ENCODE results near the gene FARS2. TPM values are rescaled to one million over a fixed set of nuclear protein-coding genes. Genes with fewer than 3 reads are reported as not detected.

FARS2 gene
- total and polyA plus RNA-seq, 9 of the 15 experiments (the other 6 are each of a cell fraction or from before 2014, with no cell fraction given) = 16.5 to 62.2 (median 27.0) TPM

DNA sequence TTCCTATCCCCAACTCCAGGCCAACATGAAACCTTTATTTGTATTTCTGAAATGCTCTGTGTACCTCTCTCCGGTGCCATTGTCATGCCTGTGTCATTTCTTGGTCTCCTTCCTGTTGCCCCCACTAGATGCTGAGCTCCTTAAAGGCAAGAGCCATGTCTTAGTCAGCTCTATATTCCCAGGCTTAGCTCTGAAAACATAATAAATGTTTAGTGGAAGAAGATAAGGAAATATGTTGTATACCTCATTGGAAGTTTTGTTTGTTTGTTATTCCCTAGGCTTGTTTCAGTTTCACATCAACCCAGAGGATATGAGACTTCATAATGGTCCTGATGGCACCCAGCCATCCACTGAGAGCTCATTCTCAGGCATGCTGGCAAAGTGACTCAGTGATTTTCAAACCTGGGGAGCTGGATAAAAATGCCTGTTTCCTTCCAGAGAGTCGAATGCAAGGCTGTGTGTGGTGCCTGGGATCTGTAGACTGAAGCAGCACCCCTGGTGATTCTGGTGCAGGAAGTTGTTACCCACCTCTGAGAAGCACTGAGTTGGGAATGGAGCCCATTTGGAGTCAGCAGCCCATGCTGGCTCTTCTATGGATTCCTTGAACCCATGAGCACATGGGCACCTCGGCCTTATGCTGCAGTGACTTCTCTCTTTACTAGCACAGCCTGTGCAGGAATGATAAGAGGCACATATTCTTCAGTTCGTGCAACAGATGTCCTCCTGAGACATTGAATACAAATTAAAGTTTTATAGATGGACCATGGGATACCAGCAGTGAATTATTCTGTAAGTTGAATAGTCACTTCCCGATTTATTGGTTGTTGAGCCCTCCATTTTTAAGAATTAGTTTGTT, 205.2 kb downstream of the FARS2 start (continued):
- TF ChIP-seq STAT5A (IDR thresholded peaks at IDR 0.05; ENCODE audit: borderline replicate concordance, low read length) (no peak), PPARD (CRISPR knock-in tag; IDR thresholded peaks at IDR 0.05) (no peak), HMGXB4 (CRISPR knock-in tag; IDR thresholded peaks at IDR 0.05) (no peak), ZNF282 (CRISPR knock-in tag; IDR thresholded peaks at IDR 0.05) (no peak), ZNF41 (CRISPR knock-in tag; conservative IDR thresholded peaks at IDR 0.05) (no peak), DPF2 (IDR thresholded peaks at IDR 0.05) (peak; percentile 40; the same call in 1 of the 2 replicates), TRIM24 (IDR thresholded peaks at IDR 0.05) (no peak), RBM22 (IDR thresholded peaks at IDR 0.05; ENCODE audit: low read depth, low read length, poor library complexity, severe bottlenecking) (no peak), TCF3 (CRISPR knock-in tag; IDR thresholded peaks at IDR 0.05) (peak; percentile 39), CBFA2T2 (conservative IDR thresholded peaks at IDR 0.05) (0 out of 2 replicates have a peak, but pooled peaks have one; percentile 16), CTBP1 (IDR thresholded peaks at IDR 0.05; ENCODE audit: borderline replicate concordance) (no peak), XRCC4 (IDR thresholded peaks at IDR 0.05; ENCODE audit: extremely low read depth, insufficient read depth, insufficient read length) (no peak)
- TF ChIP-seq, protein P1, sequence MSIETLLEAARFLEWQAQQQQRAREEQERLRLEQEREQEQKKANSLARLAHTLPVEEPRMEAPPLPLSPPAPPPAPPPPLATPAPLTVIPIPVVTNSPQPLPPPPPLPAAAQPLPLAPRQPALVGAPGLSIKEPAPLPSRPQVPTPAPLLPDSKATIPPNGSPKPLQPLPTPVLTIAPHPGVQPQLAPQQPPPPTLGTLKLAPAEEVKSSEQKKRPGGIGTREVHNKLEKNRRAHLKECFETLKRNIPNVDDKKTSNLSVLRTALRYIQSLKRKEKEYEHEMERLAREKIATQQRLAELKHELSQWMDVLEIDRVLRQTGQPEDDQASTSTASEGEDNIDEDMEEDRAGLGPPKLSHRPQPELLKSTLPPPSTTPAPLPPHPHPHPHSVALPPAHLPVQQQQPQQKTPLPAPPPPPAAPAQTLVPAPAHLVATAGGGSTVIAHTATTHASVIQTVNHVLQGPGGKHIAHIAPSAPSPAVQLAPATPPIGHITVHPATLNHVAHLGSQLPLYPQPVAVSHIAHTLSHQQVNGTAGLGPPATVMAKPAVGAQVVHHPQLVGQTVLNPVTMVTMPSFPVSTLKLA (conservative IDR thresholded peaks at IDR 0.05) = no peak
- TF ChIP-seq, protein P2, sequence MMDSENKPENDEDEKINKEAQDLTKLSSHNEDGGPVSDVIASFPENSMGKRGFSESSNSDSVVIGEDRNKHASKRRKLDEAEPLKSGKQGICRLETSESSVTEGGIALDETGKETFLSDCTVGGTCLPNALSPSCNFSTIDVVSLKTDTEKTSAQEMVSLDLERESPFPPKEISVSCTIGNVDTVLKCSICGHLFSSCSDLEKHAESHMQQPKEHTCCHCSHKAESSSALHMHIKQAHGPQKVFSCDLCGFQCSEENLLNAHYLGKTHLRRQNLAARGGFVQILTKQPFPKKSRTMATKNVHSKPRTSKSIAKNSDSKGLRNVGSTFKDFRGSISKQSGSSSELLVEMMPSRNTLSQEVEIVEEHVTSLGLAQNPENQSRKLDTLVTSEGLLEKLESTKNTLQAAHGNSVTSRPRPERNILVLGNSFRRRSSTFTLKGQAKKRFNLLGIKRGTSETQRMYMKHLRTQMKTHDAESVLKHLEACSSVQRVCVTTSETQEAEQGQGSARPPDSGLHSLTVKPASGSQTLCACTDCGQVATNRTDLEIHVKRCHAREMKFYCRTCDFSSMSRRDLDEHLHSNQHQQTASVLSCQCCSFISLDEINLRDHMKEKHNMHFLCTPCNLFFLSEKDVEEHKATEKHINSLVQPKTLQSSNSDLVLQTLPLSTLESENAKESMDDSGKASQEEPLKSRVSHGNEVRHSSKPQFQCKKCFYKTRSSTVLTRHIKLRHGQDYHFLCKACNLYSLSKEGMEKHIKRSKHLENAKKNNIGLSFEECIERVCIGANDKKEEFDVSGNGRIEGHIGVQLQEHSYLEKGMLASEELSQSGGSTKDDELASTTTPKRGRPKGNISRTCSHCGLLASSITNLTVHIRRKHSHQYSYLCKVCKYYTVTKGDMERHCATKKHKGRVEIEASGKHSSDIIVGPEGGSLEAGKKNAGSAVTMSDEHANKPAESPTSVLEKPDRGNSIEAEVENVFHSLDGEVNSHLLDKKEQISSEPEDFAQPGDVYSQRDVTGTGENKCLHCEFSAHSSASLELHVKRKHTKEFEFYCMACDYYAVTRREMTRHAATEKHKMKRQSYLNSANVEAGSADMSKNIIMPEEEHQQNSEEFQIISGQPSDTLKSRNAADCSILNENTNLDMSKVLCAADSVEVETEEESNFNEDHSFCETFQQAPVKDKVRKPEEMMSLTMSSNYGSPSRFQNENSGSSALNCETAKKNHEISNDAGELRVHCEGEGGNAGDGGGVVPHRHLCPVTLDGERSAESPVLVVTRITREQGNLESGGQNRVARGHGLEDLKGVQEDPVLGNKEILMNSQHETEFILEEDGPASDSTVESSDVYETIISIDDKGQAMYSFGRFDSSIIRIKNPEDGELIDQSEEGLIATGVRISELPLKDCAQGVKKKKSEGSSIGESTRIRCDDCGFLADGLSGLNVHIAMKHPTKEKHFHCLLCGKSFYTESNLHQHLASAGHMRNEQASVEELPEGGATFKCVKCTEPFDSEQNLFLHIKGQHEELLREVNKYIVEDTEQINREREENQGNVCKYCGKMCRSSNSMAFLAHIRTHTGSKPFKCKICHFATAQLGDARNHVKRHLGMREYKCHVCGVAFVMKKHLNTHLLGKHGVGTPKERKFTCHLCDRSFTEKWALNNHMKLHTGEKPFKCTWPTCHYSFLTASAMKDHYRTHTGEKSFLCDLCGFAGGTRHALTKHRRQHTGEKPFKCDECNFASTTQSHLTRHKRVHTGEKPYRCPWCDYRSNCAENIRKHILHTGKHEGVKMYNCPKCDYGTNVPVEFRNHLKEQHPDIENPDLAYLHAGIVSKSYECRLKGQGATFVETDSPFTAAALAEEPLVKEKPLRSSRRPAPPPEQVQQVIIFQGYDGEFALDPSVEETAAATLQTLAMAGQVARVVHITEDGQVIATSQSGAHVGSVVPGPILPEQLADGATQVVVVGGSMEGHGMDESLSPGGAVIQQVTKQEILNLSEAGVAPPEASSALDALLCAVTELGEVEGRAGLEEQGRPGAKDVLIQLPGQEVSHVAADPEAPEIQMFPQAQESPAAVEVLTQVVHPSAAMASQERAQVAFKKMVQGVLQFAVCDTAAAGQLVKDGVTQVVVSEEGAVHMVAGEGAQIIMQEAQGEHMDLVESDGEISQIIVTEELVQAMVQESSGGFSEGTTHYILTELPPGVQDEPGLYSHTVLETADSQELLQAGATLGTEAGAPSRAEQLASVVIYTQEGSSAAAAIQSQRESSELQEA (IDR thresholded peaks at IDR 0.05; ENCODE audit: low read depth) = no peak
- TF ChIP-seq, protein P3, sequence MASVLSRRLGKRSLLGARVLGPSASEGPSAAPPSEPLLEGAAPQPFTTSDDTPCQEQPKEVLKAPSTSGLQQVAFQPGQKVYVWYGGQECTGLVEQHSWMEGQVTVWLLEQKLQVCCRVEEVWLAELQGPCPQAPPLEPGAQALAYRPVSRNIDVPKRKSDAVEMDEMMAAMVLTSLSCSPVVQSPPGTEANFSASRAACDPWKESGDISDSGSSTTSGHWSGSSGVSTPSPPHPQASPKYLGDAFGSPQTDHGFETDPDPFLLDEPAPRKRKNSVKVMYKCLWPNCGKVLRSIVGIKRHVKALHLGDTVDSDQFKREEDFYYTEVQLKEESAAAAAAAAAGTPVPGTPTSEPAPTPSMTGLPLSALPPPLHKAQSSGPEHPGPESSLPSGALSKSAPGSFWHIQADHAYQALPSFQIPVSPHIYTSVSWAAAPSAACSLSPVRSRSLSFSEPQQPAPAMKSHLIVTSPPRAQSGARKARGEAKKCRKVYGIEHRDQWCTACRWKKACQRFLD (CRISPR knock-in tag; IDR thresholded peaks at IDR 0.05) = no peak
